T-helper 1 cell (primary cell): Measurements from ENCODE around the gene OAS3.
"Not testable (repeated sequence)": the region's sequence is repeated elsewhere in the genome, so short reads cannot be mapped to it uniquely, and the experiment has no call there.

Experiments used
- DNase-seq, 5 donors: peaks; one replicate each; pipeline ENCODE4 v3.0.0-alpha.2; 2012 to 2020
- total RNA-seq, 4 donors: gene quantifications; one replicate each; lab custom pipeline; 2026; lab: John Stamatoyannopoulos, UW

The OAS3 gene
- total RNA-seq = 64.7 to 85.7 (median 74.7) reads per million in 4 donors

GRCh38 chr12:112937741-112938719 is at the start of gene OAS3:
TSS of gene OAS3 (plus strand) at chr12:112938474. CDS start at chr12:112938531, 57 bp downstream.
- DNase-seq = peak; percentile 63 to 73 (median 67)

- no peak for DNase-seq
Measured at GRCh38 chr12:112891093-112892024, 46.9 kb upstream of the OAS3 start.

GRCh38 chr12:112892856-112893255 is 45.4 kb upstream of the OAS3 start:
- DNase-seq = no peak

- no peak for DNase-seq
Measured at GRCh38 chr12:112894128-112894527, 44.1 kb upstream of the OAS3 start.

GRCh38 chr12:112898380-112898779 is 39.9 kb upstream of the OAS3 start:
- no peak for DNase-seq

GRCh38 chr12:112900298-112901145 is 37.8 kb upstream of the OAS3 start:
- peak in 3 of 5 donors; percentile 6 to 55 (median 29) for DNase-seq

- no peak for DNase-seq
Measured at GRCh38 chr12:112901271-112901670, 37.0 kb upstream of the OAS3 start.

GRCh38 chr12:112904571-112904970 is 33.7 kb upstream of the OAS3 start:
- DNase-seq = no peak

- no peak for DNase-seq
Measured at GRCh38 chr12:112905451-112906089, 32.7 kb upstream of the OAS3 start.

GRCh38 chr12:112906712-112907414 is 31.4 kb upstream of the OAS3 start, which contains the start of gene OAS1:
TSS of gene OAS1 (plus strand) at chr12:112906962. CDS start at chr12:112907040, 78 bp downstream.
- peak in 3 of 5 donors; percentile 4 to 69 (median 18) for DNase-seq

GRCh38 chr12:112907415-112908157 is 30.7 kb upstream of the OAS3 start:
- DNase-seq = peak in 1 of 5 donors; percentile 10

- DNase-seq = peak in 1 of 5 donors; percentile 22
Measured at GRCh38 chr12:112908548-112908947, 29.7 kb upstream of the OAS3 start.

GRCh38 chr12:112909693-112910092 is 28.6 kb upstream of the OAS3 start:
- no peak for DNase-seq

- no peak for DNase-seq
Measured at GRCh38 chr12:112913038-112913688, 25.1 kb upstream of the OAS3 start.

GRCh38 chr12:112913888-112914287 is 24.4 kb upstream of the OAS3 start:
- not testable (repeated sequence) for DNase-seq

GRCh38 chr12:112916270-112916669 is 22.0 kb upstream of the OAS3 start:
- DNase-seq = no peak

GRCh38 chr12:112919121-112919520 is 19.2 kb upstream of the OAS3 start:
- no peak for DNase-seq

- DNase-seq = no peak
Measured at GRCh38 chr12:112924986-112925385, 13.3 kb upstream of the OAS3 start.

GRCh38 chr12:112926416-112927033 is 11.7 kb upstream of the OAS3 start:
- not testable (repeated sequence) for DNase-seq
